Suppressor macrophage (primary cell): Measurements from ENCODE around the gene SKA1.
"Not testable (repeated sequence)": the region's sequence is repeated elsewhere in the genome, so short reads cannot be mapped to it uniquely, and the experiment has no call there.

Source experiments
- DNase-seq, 4 experiments: peaks; one replicate each; pipeline ENCODE4 v3.0.0-alpha.2; 2020 to 2022

Gene SKA1

GRCh38 chr18:50432915-50433314 lies 58.1 kb downstream of the SKA1 start:
- no peak for DNase-seq

- DNase-seq: not testable (repeated sequence)
Measured at GRCh38 chr18:50436742-50437141, 61.9 kb downstream of the SKA1 start.

- no peak for DNase-seq
Measured at GRCh38 chr18:50439460-50440015, 64.7 kb downstream of the SKA1 start.

GRCh38 chr18:50441016-50441415 lies 66.2 kb downstream of the SKA1 start:
- no peak for DNase-seq

GRCh38 chr18:50441501-50441900 lies 66.7 kb downstream of the SKA1 start:
- DNase-seq: no peak
